Choroid plexus epithelial cell (primary cell): Measurements from ENCODE around the gene TGM3.

ENCODE experiments used
- DNase-seq: peaks from one replicate; pipeline ENCODE4 v3.0.0-alpha.2; 2010; ENCODE audit warnings: low read depth
- H3K4me3 ChIP-seq: 2 replicates; pipeline ENCODE4 v1.5.1; 2011; ENCODE audit warnings: low read depth, mild to moderate bottlenecking, control low read depth, low read length, moderate library complexity
- TF ChIP-seq, protein P1 (sequence below): conservative IDR thresholded peaks from 2 replicates; pipeline ENCODE4 v1.5.1; 2011; ENCODE audit warnings: low read depth, mild to moderate bottlenecking, control low read depth, inconsistent platforms, low read length, moderate library complexity

Gene TGM3

GRCh38 chr20:2333821-2334220 lies 38.0 kb downstream of the TGM3 start:
- H3K4me3 ChIP-seq = no peak overlapping the region
- no peak for DNase-seq

DNA sequence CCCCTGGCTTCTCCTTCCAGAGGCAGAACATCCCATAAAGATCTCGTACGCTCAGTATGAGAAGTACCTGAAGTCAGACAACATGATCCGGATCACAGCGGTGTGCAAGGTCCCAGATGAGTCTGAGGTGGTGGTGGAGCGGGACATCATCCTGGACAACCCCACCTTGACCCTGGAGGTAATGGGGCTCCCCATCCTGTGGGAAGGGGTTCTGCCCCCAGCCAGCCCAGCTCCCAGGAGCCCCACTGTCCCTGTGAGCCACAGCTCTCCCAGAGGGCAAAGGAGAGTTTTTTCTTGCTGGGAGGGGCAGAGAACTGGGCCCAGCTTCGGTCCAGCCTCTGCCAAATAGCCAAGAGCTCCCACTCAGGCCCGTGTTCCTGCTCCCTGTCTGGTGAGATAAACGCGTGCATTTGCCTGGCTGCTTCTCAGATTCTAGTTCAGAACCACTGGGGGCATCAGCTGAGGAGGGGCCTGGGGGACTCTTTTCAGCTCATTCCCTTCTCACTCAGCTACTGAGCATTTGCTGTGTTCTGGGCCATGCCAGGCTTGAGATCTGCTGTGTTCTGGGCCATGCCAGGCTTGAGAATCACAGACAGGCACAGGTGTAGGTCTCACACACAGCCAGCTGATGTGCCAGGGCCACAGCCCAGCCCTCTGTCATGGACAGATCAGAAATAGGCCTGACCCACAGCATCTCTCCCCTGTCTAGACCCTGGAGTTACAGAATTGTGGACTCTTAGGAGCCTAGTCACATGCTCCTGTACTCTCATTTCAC lies 39.5 kb downstream of the TGM3 start:
- DNase-seq = no peak
- TF ChIP-seq, protein P1, sequence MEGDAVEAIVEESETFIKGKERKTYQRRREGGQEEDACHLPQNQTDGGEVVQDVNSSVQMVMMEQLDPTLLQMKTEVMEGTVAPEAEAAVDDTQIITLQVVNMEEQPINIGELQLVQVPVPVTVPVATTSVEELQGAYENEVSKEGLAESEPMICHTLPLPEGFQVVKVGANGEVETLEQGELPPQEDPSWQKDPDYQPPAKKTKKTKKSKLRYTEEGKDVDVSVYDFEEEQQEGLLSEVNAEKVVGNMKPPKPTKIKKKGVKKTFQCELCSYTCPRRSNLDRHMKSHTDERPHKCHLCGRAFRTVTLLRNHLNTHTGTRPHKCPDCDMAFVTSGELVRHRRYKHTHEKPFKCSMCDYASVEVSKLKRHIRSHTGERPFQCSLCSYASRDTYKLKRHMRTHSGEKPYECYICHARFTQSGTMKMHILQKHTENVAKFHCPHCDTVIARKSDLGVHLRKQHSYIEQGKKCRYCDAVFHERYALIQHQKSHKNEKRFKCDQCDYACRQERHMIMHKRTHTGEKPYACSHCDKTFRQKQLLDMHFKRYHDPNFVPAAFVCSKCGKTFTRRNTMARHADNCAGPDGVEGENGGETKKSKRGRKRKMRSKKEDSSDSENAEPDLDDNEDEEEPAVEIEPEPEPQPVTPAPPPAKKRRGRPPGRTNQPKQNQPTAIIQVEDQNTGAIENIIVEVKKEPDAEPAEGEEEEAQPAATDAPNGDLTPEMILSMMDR = no peak
- no peak overlapping the region for H3K4me3 ChIP-seq

More at GRCh38 chr20:2333821-2334220, 38.0 kb downstream of the TGM3 start:
- TF ChIP-seq, protein P1 = no peak

DNA sequence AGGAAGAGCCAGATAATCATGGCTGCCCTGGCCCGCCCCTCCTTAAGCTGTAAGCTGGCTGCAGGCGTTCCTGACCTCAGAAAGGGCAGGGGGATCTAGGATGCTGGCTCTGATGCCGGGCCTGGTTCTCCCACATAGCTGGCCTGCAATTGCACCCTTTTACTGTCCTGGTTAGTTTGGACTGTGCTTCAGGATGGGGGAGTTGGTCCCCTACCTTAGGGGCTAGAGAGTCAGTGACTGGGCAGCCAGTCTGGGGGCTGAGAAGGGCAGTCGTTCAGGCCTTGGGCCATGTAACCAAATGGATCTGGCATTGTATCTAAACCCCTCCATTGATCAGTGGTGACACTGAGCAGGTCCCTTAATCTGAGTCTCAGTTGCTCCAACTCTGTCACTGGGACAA lies 40.7 kb downstream of the TGM3 start:
- no peak overlapping the region for H3K4me3 ChIP-seq
- no peak for DNase-seq
- TF ChIP-seq, protein P1 = no peak

DNA sequence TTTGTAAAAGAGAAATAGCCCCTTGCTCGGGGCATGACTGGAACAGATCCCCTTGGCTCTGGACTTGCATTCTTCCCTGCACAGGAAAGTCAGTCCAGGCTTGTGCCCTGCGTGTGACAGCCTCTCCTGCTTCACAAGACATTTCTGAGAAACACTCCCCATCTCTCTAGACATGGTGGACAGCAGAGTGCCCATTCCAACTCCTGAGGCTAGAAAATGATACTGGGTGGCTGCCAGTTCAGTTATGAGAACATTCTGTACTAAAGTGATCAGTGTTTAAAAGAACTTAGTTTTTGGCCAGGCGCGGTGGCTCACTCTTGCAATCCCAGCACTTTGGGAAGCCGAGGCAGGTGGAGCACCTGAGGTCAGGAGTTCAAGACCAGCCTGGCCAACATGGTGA lies 41.3 kb downstream of the TGM3 start:
- TF ChIP-seq, protein P1 = no peak
- H3K4me3 ChIP-seq = no peak overlapping the region
- DNase-seq = no peak

DNA sequence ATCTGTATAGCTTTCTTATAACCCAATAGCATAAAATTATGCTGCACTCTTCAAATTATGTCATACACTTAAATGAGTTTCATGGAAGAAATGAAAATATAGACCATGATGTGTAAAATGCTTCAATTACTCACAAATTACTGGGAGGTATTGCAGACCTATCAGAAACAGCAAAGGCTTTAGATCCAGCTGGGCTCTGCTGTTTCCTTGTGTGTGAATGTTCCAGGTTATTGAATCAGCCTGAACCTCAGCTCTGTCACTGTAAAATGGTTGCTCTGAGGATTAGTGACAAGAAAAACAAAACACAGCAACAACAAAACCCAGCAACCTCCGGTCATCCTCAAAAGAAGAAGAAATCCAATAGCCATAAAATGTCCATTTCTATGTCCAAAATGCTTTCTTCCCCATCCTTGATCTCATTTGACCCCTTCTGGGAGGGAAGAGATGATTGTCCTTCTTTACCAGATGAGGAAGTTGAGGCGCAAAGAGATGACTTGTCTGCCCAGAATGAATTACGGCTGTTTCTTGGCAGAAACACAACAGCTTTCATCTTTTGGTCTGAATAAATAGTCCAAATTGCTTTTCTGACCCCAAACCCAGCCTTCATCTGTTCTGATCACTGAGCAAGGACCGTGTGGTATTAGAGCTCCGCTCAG lies 42.7 kb downstream of the TGM3 start:
- TF ChIP-seq, protein P1 = no peak
- DNase-seq = no peak

DNA sequence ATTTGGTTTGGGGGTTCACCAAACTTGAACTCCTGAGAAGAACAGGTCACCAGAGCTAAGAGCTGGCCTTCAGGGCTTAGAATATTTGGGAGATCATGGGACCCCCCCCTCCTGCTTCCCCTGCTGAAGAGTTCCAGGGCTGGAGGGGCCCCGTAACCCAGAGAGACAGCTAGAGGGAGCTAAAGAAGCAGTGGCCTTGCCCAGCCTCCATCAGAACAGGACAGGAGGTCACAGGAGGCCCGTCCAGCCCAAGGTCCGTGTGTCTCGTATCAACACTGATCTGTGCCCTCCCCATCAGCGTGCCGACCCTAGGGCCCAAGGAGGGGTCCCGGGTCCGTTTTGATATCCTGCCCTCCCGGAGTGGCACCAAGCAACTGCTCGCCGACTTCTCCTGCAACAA lies 44.3 kb downstream of the TGM3 start:
- no peak overlapping the region for H3K4me3 ChIP-seq
- TF ChIP-seq, protein P1 = no peak
- no peak for DNase-seq

More for the DNA sequence above, 42.7 kb downstream of the TGM3 start:
- H3K4me3 ChIP-seq = no peak overlapping the region
